Loucy (cell line): Measurements from ENCODE around the gene MYOT.

ENCODE experiments used
- CTCF ChIP-seq: fragments of 200-600 bp; sonication (generic); conservative IDR thresholded peaks from 2 replicates; pipeline ENCODE4 v1.5.1; 2014; ENCODE audit warnings: mild to moderate bottlenecking, antibody characterized with exemption, low read length
- EZH2phosphoT487 ChIP-seq: fragments of 200-600 bp; IDR thresholded peaks from 2 replicates; pipeline ENCODE4 v1.6.1; 2018; ENCODE audit warnings: antibody characterized with exemption, mild to moderate bottlenecking, moderate library complexity, borderline replicate concordance

GRCh38 chr5:137858223-137858916 is 9.3 kb upstream of the MYOT start:
- TF ChIP-seq CTCF (no peak), EZH2phosphoT487 (no peak)
